HUES64 (cell line): ENCODE measurements around the gene ITPR3.

Experiments used
- H3K27ac ChIP-seq: 2 replicates; pipeline ENCODE4 v1.7.0; 2013; ENCODE audit warnings: low read depth, low read length, inconsistent platforms
- H3K27me3 ChIP-seq: 2 replicates; pipeline ENCODE4 v1.6.1; 2013; ENCODE audit warnings: mild to moderate bottlenecking, low read length; ENCODE audit not compliant: insufficient read depth
- H3K36me3 ChIP-seq: 2 replicates; pipeline ENCODE4 v1.6.1; 2013; ENCODE audit warnings: mild to moderate bottlenecking, low read length; ENCODE audit not compliant: insufficient read depth
- H3K4me1 ChIP-seq: 2 replicates; pipeline ENCODE4 v1.6.1; 2013; ENCODE audit warnings: mild to moderate bottlenecking, low read length, moderate library complexity; ENCODE audit not compliant: insufficient read depth
- H3K4me3 ChIP-seq: 2 replicates; pipeline ENCODE4 v1.5.1; 2013; ENCODE audit warnings: mild to moderate bottlenecking, low read length, moderate library complexity
- H3K9ac ChIP-seq: 2 replicates; pipeline ENCODE4 v1.6.1; 2013; ENCODE audit warnings: mild to moderate bottlenecking, low read depth, low read length
- H3K9me3 ChIP-seq: 2 replicates; pipeline ENCODE4 v1.6.1; 2013; ENCODE audit warnings: low read depth, low read length; ENCODE audit not compliant: insufficient read depth
- WGBS: fragments of 150-250, 120-280 bp; methylation state at CpG from one replicate; pipeline ENCODE4 v1.1.7; 2013; ENCODE audit warnings: missing lambda C conversion rate; 5-methylcytosine and 5-hydroxymethylcytosine counted together

ITPR3 gene

GRCh38 chr6:33663727-33664449, 42.8 kb downstream of the ITPR3 start:
- no peaks in the 10 kb centered on the region for H3K9me3 ChIP-seq

GRCh38 chr6:33664506-33665057, 43.5 kb downstream of the ITPR3 start:
- 97% methylated on average over 17 of the region's 17 CpGs for WGBS
- H3K4me1 ChIP-seq: no peaks in the 10 kb centered on the region

More at GRCh38 chr6:33663727-33664449, 42.8 kb downstream of the ITPR3 start:
- WGBS: 95% methylated on average over 16 of the region's 16 CpGs
- H3K4me3 ChIP-seq: no peak overlapping the region
- H3K27me3 ChIP-seq: no peaks in the 10 kb centered on the region
- no peaks in the 10 kb centered on the region for H3K4me1 ChIP-seq
- peaks cover 54% of the 10 kb centered on the region for H3K36me3 ChIP-seq
- H3K27ac ChIP-seq: no peak overlapping the region
- H3K9ac ChIP-seq: no peak overlapping the region

GRCh38 chr6:33665957-33666356, 44.8 kb downstream of the ITPR3 start:
- Histone ChIP-seq H3K27ac (no peak overlapping the region), H3K9ac (no peak overlapping the region), H3K27me3 (no peaks in the 10 kb centered on the region), H3K36me3 (peaks cover 61% of the 10 kb centered on the region), H3K9me3 (no peaks in the 10 kb centered on the region), H3K4me3 (no peak overlapping the region), H3K4me1 (no peaks in the 10 kb centered on the region)
- 90% methylated on average over 13 of the region's 13 CpGs for WGBS

More at GRCh38 chr6:33664506-33665057, 43.5 kb downstream of the ITPR3 start:
- Histone ChIP-seq H3K27me3 (no peaks in the 10 kb centered on the region), H3K9ac (no peak overlapping the region), H3K36me3 (peaks cover 55% of the 10 kb centered on the region), H3K27ac (no peak overlapping the region), H3K4me3 (no peak overlapping the region), H3K9me3 (no peaks in the 10 kb centered on the region)

- peaks cover 62% of the 10 kb centered on the region for H3K36me3 ChIP-seq
- no peak overlapping the region for H3K9ac ChIP-seq
- 95% methylated on average over 16 of the region's 16 CpGs for WGBS
- H3K27ac ChIP-seq: no peak overlapping the region
- H3K9me3 ChIP-seq: no peaks in the 10 kb centered on the region
- H3K4me1 ChIP-seq: no peaks in the 10 kb centered on the region
- no peaks in the 10 kb centered on the region for H3K27me3 ChIP-seq
- no peak overlapping the region for H3K4me3 ChIP-seq
These were observed 46.0 kb downstream of the ITPR3 start for GRCh38 chr6:33667072-33667471.

- H3K4me3 ChIP-seq: no peak overlapping the region
- H3K27ac ChIP-seq: no peak overlapping the region
- H3K36me3 ChIP-seq: peaks cover 62% of the 10 kb centered on the region
- no peaks in the 10 kb centered on the region for H3K9me3 ChIP-seq
- no peaks in the 10 kb centered on the region for H3K4me1 ChIP-seq
- H3K27me3 ChIP-seq: no peaks in the 10 kb centered on the region
- H3K9ac ChIP-seq: no peak overlapping the region
- WGBS: 95% methylated on average over 11 of the region's 11 CpGs
These were observed 46.7 kb downstream of the ITPR3 start for GRCh38 chr6:33667776-33668175.

- no peaks in the 10 kb centered on the region for H3K27me3 ChIP-seq
- no peaks in the 10 kb centered on the region for H3K4me1 ChIP-seq
- H3K36me3 ChIP-seq: peaks cover 62% of the 10 kb centered on the region
- H3K9me3 ChIP-seq: no peaks in the 10 kb centered on the region
- WGBS: 95% methylated on average over 8 of the region's 8 CpGs
- H3K9ac ChIP-seq: no peak overlapping the region
- no peak overlapping the region for H3K4me3 ChIP-seq
- no peak overlapping the region for H3K27ac ChIP-seq
These were observed 47.2 kb downstream of the ITPR3 start for GRCh38 chr6:33668328-33668727.

GRCh38 chr6:33668914-33669313, 47.8 kb downstream of the ITPR3 start:
- Histone ChIP-seq H3K9me3 (no peaks in the 10 kb centered on the region), H3K4me3 (no peak overlapping the region), H3K36me3 (peaks cover 68% of the 10 kb centered on the region), H3K27ac (no peak overlapping the region), H3K9ac (no peak overlapping the region), H3K27me3 (no peaks in the 10 kb centered on the region), H3K4me1 (no peaks in the 10 kb centered on the region)
- WGBS: 59% methylated on average over 17 of the region's 17 CpGs

GRCh38 chr6:33670086-33670660, 49.1 kb downstream of the ITPR3 start:
- Histone ChIP-seq H3K4me1 (no peaks in the 10 kb centered on the region), H3K9ac (no peak overlapping the region), H3K9me3 (no peaks in the 10 kb centered on the region), H3K27ac (no peak overlapping the region), H3K4me3 (no peak overlapping the region), H3K36me3 (peaks cover 66% of the 10 kb centered on the region), H3K27me3 (no peaks in the 10 kb centered on the region)
- 91% methylated on average over 21 of the region's 21 CpGs for WGBS

- H3K27me3 ChIP-seq: no peaks in the 10 kb centered on the region
These were observed 50.0 kb downstream of the ITPR3 start for GRCh38 chr6:33670971-33671743.

GRCh38 chr6:33671744-33672072, 50.6 kb downstream of the ITPR3 start:
- Histone ChIP-seq H3K4me3 (no peak overlapping the region), H3K4me1 (no peaks in the 10 kb centered on the region), H3K9ac (no peak overlapping the region), H3K9me3 (no peaks in the 10 kb centered on the region), H3K27me3 (no peaks in the 10 kb centered on the region), H3K27ac (no peak overlapping the region), H3K36me3 (peaks cover 62% of the 10 kb centered on the region)
- WGBS: 95% methylated on average over 3 of the region's 3 CpGs

More at GRCh38 chr6:33670971-33671743, 50.0 kb downstream of the ITPR3 start:
- Histone ChIP-seq H3K9me3 (no peaks in the 10 kb centered on the region), H3K9ac (no peak overlapping the region), H3K27ac (no peak overlapping the region), H3K4me3 (no peak overlapping the region), H3K36me3 (peaks cover 62% of the 10 kb centered on the region), H3K4me1 (no peaks in the 10 kb centered on the region)
- 85% methylated on average over 30 of the region's 30 CpGs for WGBS

- Histone ChIP-seq H3K4me1 (no peaks in the 10 kb centered on the region), H3K27ac (no peak overlapping the region), H3K9ac (no peak overlapping the region), H3K36me3 (peaks cover 62% of the 10 kb centered on the region), H3K4me3 (no peak overlapping the region), H3K9me3 (no peaks in the 10 kb centered on the region), H3K27me3 (no peaks in the 10 kb centered on the region)
- WGBS: 44% methylated on average over 5 of the region's 5 CpGs
These were observed 51.7 kb downstream of the ITPR3 start for GRCh38 chr6:33672808-33673207.
